GM08714 (cell line): ENCODE measurements around the gene NEUROD1.

ENCODE experiments used
- H3K4me3 ChIP-seq: fragments of 200-500 bp; sonication (Bioruptor generic); 2 replicates; pipeline ENCODE4 v1.5.1; 2014; ENCODE audit warnings: mild to moderate bottlenecking, low read length, inconsistent platforms
- ZNF274 ChIP-seq: IDR thresholded peaks from 2 replicates; pipeline ENCODE4 v1.6.1; 2012; ENCODE audit warnings: mild to moderate bottlenecking, low read depth, low read length

The NEUROD1 gene

GRCh38 chr2:181684454-181685149 lies 4.3 kb upstream of the NEUROD1 start:
- no peak overlapping the region for H3K4me3 ChIP-seq
- no peak for TF ChIP-seq ZNF274

GRCh38 chr2:181683518-181684453 lies 3.5 kb upstream of the NEUROD1 start:
- no peak for TF ChIP-seq ZNF274
- peak overlapping the region; percentile 4; the same call in 1 of the 2 replicates for H3K4me3 ChIP-seq

- H3K4me3 ChIP-seq, result peak overlapping the region; percentile 4; the same call in 1 of the 2 replicates
- TF ChIP-seq ZNF274, result no peak
Measured at GRCh38 chr2:181682795-181683517, 2.6 kb upstream of the NEUROD1 start.

GRCh38 chr2:181682026-181682789 lies 1.9 kb upstream of the NEUROD1 start:
- TF ChIP-seq ZNF274, result no peak
- no peak overlapping the region; the same call in 1 of the 2 replicates for H3K4me3 ChIP-seq

DNA sequence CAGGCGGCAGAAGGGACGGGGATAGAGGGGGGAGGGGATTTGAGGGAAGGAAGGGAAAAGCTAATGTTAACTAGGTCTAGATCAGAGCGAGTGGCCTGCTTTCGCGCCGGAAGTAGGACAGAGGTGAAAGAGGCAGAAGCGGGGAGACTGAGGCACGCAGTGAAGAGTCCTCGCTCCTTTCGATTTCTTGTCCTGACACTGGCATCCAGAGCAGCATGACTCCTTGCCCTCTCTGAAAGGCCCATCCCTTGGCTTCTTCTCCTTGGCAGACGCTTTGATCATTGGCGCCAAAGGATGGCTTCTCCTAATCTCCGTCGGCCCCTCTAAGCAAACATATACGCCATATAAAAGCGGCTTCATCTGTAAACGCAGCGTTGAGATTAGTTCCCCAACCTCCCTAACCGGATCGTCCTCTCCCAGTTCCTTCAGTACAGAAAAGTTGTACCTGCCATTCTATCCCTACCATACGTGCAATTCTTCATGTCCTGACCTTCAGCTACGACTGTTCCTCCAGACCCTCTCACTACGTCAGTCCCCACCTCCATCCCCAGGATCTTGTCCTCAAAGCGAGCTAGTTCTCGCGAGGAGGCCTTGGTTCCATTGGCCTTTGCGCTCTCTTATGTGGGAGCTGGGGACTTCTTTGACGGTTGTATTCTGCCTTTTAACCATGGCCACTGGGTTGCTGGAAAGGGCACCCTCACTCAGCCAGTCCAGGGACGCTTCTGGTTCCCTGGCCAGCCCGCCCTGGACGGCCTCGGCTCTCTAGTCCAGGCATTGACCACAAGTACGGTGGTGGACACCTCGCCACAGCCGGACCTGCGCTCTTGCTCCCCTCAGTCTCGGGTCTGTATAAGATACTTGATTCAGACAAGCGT lies 857 bp upstream of the NEUROD1 start:
- peak overlapping the region; percentile 42; the same call in 1 of the 2 replicates for H3K4me3 ChIP-seq
- no peak for TF ChIP-seq ZNF274

GRCh38 chr2:181679544-181679979 lies 755 bp downstream of the NEUROD1 start:
- no peak overlapping the region for H3K4me3 ChIP-seq

DNA sequence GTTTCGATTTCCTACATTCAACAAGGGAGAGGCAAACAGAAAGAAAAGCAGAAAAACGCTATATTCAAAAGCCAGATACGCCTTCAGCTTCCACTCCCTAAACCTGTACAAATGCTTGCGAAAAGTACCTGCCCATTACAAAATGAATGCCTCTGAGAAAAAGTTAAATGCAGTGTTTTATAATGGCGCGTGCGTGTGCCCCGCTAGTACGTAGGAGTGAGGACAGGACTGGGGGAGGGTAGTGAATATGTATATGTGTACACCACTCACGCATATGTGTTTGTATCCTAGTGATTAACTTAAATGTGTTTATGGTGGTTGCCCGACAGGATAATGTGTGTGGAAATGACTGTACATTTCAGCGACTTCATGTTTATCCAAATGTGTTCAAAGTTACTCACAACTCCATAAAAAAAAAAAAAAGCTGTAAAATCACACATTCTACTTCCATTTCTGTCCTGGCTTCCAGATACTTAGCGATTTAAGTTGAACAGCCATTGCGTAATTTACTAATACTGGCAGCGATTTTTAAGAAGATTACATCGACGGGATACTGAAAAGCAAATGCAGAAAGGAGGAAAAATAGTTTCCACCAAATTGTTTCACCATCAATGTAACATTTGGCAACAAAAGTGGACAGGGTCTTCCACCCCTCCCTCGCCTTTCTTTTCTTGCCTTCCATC lies 1.3 kb downstream of the NEUROD1 start:
- TF ChIP-seq ZNF274, result no peak
- peak overlapping the region; percentile 3; the same call in 1 of the 2 replicates for H3K4me3 ChIP-seq

More at GRCh38 chr2:181679544-181679979, 755 bp downstream of the NEUROD1 start:
- no peak for TF ChIP-seq ZNF274

DNA sequence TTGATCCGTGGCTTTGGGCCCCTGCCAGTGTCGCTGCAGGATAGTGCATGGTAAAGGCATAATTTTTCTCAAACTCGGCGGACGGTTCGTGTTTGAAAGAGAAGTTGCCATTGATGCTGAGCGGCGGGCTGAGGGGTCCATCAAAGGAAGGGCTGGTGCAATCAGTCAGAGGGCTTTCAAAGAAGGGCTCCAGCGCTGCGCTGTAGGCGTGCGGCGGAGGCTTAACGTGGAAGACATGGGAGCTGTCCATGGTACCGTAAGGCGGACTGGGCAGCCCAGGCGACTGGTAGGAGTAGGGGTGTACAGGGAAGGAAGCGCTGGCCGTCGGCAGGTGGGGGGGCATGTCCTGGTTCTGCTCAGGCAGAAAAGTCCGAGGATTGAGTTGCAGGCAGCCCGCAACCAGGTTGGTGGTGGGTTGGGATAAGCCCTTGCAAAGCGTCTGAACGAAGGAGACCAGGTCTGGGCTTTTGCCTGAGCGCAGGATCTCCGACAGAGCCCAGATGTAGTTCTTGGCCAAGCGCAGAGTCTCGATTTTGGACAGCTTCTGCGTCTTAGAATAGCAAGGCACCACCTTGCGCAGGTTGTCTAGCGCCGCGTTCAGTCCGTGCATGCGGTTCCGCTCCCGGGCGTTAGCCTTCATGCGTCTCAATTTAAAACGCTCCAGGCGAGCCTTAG lies 2.3 kb downstream of the NEUROD1 start:
- no peak overlapping the region; the same call in 1 of the 2 replicates for H3K4me3 ChIP-seq
- no peak for TF ChIP-seq ZNF274

DNA sequence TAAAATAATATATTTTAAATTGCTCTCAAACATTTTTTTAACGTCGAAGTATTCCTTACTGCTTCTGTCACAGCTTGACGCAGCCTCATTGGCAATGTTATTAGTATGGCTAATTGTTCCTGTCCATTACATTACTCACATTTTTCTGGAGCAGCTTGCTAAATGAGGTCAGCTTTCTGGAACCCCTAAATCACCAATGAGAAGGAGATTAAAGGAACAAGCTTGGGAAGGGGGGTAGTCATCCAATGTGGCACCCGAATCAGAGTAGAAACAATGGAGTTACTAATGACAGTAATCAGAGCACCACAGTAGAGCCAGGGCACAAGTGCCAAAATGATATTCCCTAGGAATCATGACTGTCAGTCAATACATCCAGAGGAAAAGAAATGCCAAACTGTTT lies 5.1 kb downstream of the NEUROD1 start:
- no peak overlapping the region for H3K4me3 ChIP-seq
- no peak for TF ChIP-seq ZNF274

DNA sequence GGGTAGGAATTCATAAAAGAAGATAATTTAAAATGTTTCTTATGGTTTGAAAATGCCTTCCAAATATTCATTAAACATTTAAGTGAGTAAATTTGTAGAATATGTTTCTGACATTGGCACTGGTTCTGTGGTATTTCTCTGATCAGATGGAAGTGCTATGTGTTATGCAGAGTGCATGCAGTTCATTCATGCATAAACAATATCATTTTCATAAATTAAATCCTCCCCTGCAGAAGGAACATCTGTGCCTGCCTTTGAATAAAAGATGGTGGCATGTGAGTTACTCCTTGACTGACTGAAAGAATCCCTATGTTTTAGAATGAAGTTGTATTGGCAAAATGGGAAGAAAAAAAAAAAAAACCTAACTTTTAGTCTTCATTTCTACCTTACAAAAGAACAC lies 5.9 kb downstream of the NEUROD1 start:
- TF ChIP-seq ZNF274, result no peak
- H3K4me3 ChIP-seq, result no peak overlapping the region

DNA sequence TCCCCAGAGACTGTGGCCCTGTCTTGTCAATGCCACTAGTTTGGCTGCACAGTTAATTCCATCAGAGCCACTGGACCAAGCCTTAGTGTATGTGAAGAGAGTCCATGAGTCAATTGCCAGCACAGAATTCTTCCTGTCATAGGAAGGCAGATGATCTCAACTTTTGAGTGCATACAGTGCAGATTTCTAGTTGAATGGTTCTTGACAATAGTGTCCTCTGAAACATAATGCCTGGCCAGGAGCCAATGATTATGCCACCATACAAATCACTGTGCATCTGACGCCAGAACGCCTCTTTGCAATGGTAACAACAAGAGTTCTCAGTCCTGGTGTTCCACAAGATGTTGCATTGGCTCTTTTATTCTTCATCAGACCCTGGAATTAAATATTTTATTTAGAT lies 7.1 kb downstream of the NEUROD1 start:
- no peak for TF ChIP-seq ZNF274
- H3K4me3 ChIP-seq, result peak overlapping the region; percentile 51; the same call in 1 of the 2 replicates
